Natural killer cell (primary cell): ENCODE measurements around the gene ATP7B. TPM values are rescaled to one million over a fixed set of nuclear protein-coding genes. Genes with fewer than 3 reads are reported as not detected.

ENCODE experiments used
- ATAC-seq, 3 donors: fragments of 150-1000 bp in 2 of 3; fragments of 200-7000 bp in 1 of 3; cut with Tn5 transposase; 1 replicate in 1 of 3; 2 replicates in 2 of 3; pipeline ENCODE4 v1.10.0; 2021; ENCODE audit warnings: mild to moderate bottlenecking in 2 of 3, moderate library complexity in 2 of 3
- DNase-seq, 2 donors: peaks; one replicate each; pipeline versions ENCODE4 v3.0.0 to v3.0.0-alpha.2; 2013 to 2021; ENCODE audit warnings: mixed read lengths in 1 of 2
- H3K27ac ChIP-seq: one replicate; pipeline ENCODE4 v1.5.1; 2013; ENCODE audit warnings: mild to moderate bottlenecking, low read length
- H3K27me3 ChIP-seq: one replicate; pipeline ENCODE4 v1.6.1; 2013; ENCODE audit warnings: low read length; ENCODE audit not compliant: control insufficient read depth, insufficient read depth
- H3K36me3 ChIP-seq: one replicate; pipeline ENCODE4 v1.6.1; 2013; ENCODE audit warnings: low read length; ENCODE audit not compliant: control insufficient read depth, insufficient read depth
- H3K4me1 ChIP-seq: one replicate; pipeline ENCODE4 v1.6.1; 2013; ENCODE audit warnings: low read length; ENCODE audit not compliant: control insufficient read depth, insufficient read depth
- H3K4me3 ChIP-seq: one replicate; pipeline ENCODE4 v1.5.1; 2013; ENCODE audit warnings: low read length
- H3K9me3 ChIP-seq: one replicate; pipeline ENCODE4 v1.6.1; 2013; ENCODE audit warnings: low read length; ENCODE audit not compliant: control insufficient read depth, insufficient read depth
- H3K27ac Mint-ChIP-seq, 2 donors: one replicate each; pipeline ENCODE4 v1.8.0; 2022; ENCODE audit warnings: mild to moderate bottlenecking in 2 of 2, mixed read lengths in 2 of 2, moderate library complexity in 1 of 2
- H3K27me3 Mint-ChIP-seq, 2 donors: one replicate each; pipeline ENCODE4 v1.8.0; 2022; ENCODE audit warnings: low read depth in 2 of 2, mixed read lengths in 2 of 2
- H3K36me3 Mint-ChIP-seq: one replicate; pipeline ENCODE4 v1.8.0; 2022; ENCODE audit warnings: mixed read lengths
- H3K4me1 Mint-ChIP-seq, 2 donors: one replicate each; pipeline ENCODE4 v1.8.0; 2022; ENCODE audit warnings: mixed read lengths in 2 of 2
- H3K4me3 Mint-ChIP-seq: one replicate; pipeline ENCODE4 v1.8.0; 2022; ENCODE audit warnings: mild to moderate bottlenecking, moderate library complexity, mixed read lengths
- H3K9me3 Mint-ChIP-seq, 2 donors: one replicate each; pipeline ENCODE4 v1.8.0; 2022; ENCODE audit warnings: mixed read lengths in 2 of 2
- WGBS: methylation state at CpG from one replicate; pipeline ENCODE4 v1.1.7; 2013; ENCODE audit warnings: missing lambda C conversion rate; ENCODE audit not compliant: insufficient coverage; 5-methylcytosine and 5-hydroxymethylcytosine counted together
- intact Hi-C: fragments of 100-400 bp; cut with micrococcal nuclease; formaldehyde crosslinking; loops from one replicate; pipeline ENCODE4 v1.14.2; 2022
- total RNA-seq, 4 donors: library from RNA; stranded (reverse); fragments of 120-200 nt in 1 of 4; gene quantifications; one replicate each; pipeline versions ENCODE4 v1.2.3 to v1.2.4, GENCODE V29; 2013 to 2022
- TF ChIP-seq, protein P1 (sequence below): fragments of 200-600 bp; IDR thresholded peaks from one replicate; pipeline ENCODE4 v1.8.0; 2022; ENCODE audit warnings: antibody characterized with exemption

Gene ATP7B
- total RNA-seq, 3 donors from 2014 or later (not counting 1 experiment from before 2014, with no cell fraction given) = 0.45 to 0.64 (median 0.58) TPM

DNA sequence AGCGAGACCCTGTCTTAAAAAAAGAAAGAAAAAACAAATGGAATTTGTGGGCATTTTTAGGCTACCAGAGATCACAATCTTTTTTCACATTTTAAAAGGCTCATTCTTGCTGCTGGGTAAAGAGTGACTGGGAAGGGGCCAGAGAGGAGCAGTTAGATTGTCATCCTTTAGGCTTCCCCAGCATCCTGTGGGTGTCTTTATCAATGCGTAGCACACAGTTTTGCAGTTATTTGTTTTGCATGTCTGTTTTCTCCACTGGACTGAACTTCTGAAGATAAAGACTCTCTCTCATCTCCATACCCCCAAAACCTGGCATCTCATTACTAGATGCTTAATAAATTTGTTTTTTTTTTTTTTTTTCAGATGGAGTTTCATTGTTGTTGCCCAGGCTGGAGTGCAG, 11.1 kb upstream of the ATP7B start:
- no peaks in the 10 kb centered on the region for H3K9me3 ChIP-seq
- DNase-seq (no peak), ATAC-seq (no peak)
- H3K4me1 ChIP-seq = no peaks in the 10 kb centered on the region
- Mint-ChIP-seq H3K4me3 (no peak overlapping the region), H3K27me3 (no peaks in the 10 kb centered on the region), H3K9me3 (no peaks in the 10 kb centered on the region), H3K4me1 (peaks cover 45 to 47% of the 10 kb centered on the region in 2 donors), H3K36me3 (peaks cover 19% of the 10 kb centered on the region), H3K27ac (no peak overlapping the region)
- 96% methylated on average over 2 of the region's 2 CpGs for WGBS
- intact Hi-C loops = no loop called here
- peaks cover 45% of the 10 kb centered on the region for H3K36me3 ChIP-seq
- no peaks in the 10 kb centered on the region for H3K27me3 ChIP-seq
- TF ChIP-seq, protein P1, sequence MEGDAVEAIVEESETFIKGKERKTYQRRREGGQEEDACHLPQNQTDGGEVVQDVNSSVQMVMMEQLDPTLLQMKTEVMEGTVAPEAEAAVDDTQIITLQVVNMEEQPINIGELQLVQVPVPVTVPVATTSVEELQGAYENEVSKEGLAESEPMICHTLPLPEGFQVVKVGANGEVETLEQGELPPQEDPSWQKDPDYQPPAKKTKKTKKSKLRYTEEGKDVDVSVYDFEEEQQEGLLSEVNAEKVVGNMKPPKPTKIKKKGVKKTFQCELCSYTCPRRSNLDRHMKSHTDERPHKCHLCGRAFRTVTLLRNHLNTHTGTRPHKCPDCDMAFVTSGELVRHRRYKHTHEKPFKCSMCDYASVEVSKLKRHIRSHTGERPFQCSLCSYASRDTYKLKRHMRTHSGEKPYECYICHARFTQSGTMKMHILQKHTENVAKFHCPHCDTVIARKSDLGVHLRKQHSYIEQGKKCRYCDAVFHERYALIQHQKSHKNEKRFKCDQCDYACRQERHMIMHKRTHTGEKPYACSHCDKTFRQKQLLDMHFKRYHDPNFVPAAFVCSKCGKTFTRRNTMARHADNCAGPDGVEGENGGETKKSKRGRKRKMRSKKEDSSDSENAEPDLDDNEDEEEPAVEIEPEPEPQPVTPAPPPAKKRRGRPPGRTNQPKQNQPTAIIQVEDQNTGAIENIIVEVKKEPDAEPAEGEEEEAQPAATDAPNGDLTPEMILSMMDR = no peak
- H3K4me3 ChIP-seq = no peak overlapping the region
- H3K27ac ChIP-seq = no peak overlapping the region

DNA sequence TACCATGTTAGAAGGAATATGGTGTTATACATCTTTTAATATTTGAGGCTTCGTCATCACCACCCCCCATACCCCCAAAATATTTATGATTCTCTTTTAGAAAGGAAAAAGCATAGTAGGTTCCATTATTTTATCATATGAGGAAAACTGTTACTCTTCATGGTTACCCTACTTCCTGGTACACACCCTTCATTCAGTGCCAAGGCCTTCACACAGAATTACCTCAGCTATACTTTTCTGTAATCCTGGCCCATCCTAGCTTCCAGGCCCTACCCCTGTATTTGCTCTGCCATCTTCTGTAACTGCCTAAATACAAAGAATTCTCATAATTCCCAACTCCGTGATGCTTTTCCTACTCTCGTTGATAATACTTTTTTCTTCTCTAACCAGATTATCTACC, 8.9 kb upstream of the ATP7B start:
- no peak overlapping the region for H3K27ac Mint-ChIP-seq
- no peak overlapping the region for H3K4me3 Mint-ChIP-seq
- H3K4me3 ChIP-seq = no peak overlapping the region
- H3K27ac ChIP-seq = no peak overlapping the region
- no peaks in the 10 kb centered on the region for H3K9me3 ChIP-seq
- H3K4me1 Mint-ChIP-seq = peaks cover 29 to 38% of the 10 kb centered on the region in 2 donors
- ATAC-seq (no peak), DNase-seq (no peak)
- H3K36me3 Mint-ChIP-seq = peaks cover 19% of the 10 kb centered on the region
- no peaks in the 10 kb centered on the region for H3K9me3 Mint-ChIP-seq
- intact Hi-C loops = no loop called here
- TF ChIP-seq, protein P1 = no peak
- H3K27me3 ChIP-seq = no peaks in the 10 kb centered on the region
- no peaks in the 10 kb centered on the region for H3K4me1 ChIP-seq
- H3K36me3 ChIP-seq = peaks cover 33% of the 10 kb centered on the region
- WGBS = 91% methylated on average over 2 of the region's 3 CpGs
- H3K27me3 Mint-ChIP-seq = no peaks in the 10 kb centered on the region

DNA sequence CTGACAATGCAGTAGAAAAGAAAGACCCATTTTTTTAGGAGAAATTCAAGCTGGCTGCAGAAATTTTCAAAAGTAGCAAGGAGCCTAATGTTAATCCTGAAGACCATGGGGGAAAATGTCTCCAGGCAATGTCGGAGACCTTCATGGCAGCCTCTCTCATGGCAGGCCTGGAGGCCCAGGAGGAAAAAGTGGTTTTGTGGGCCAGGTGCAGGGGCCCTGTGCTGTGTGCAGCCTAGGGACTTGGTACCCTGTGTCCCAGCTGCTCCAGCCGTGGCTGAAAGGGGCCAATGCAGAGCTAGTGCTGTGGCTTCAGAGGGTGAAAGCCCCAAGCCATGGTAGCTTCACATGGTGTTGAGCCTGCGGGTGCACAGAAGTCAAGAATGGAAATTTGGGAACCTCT, 5.0 kb upstream of the ATP7B start:
- Mint-ChIP-seq H3K9me3 (no peaks in the 10 kb centered on the region), H3K4me3 (no peak overlapping the region), H3K4me1 (peaks cover 40 to 52% of the 10 kb centered on the region in 2 donors), H3K27me3 (peaks cover under 1% of the 10 kb centered on the region in 2 donors), H3K36me3 (peaks cover 19% of the 10 kb centered on the region), H3K27ac (no peak overlapping the region)
- H3K36me3 ChIP-seq = peaks cover 14% of the 10 kb centered on the region
- H3K27ac ChIP-seq = no peak overlapping the region
- H3K4me1 ChIP-seq = peaks cover 3% of the 10 kb centered on the region
- TF ChIP-seq, protein P1 = no peak
- ATAC-seq = no peak
- peaks cover 1% of the 10 kb centered on the region for H3K27me3 ChIP-seq
- intact Hi-C loops = no loop called here
- no peaks in the 10 kb centered on the region for H3K9me3 ChIP-seq
- no peak overlapping the region for H3K4me3 ChIP-seq
- 93% methylated on average over 3 of the region's 3 CpGs for WGBS
- DNase-seq = no peak

DNA sequence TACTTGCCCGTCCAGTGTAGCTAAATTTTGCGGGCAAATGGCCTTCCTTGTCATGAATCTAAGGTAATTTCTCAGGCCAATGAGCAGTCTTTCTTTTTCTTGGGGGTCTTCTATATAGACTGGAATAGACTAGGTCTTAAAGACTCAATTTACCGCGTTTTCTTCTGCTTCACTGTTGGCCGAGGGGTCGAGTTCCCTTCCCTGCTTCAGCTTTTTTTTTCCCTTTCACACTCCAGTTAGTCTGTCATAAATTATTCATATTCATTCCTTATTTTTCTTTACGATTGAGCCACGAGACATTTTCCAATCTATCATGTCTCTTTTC, 1.2 kb upstream of the ATP7B start:
- Mint-ChIP-seq H3K36me3 (peaks cover 1% of the 10 kb centered on the region), H3K4me1 (peaks cover 26 to 38% of the 10 kb centered on the region in 2 donors), H3K27ac (peak overlapping the region; percentile 93 to 96), H3K4me3 (peak overlapping the region; percentile 99), H3K27me3 (peaks cover 21% of the 10 kb centered on the region in 2 donors), H3K9me3 (no peaks in the 10 kb centered on the region)
- 0% methylated on average over 8 of the region's 8 CpGs for WGBS
- Histone ChIP-seq H3K4me1 (peaks cover 9% of the 10 kb centered on the region), H3K27me3 (peaks cover 8% of the 10 kb centered on the region), H3K27ac (peak overlapping the region; percentile 64), H3K9me3 (no peaks in the 10 kb centered on the region), H3K4me3 (peak overlapping the region; percentile 88), H3K36me3 (no peaks in the 10 kb centered on the region)
- intact Hi-C loops = loop anchor here (1.0 to 5.0 kb wide), 4 partner anchors 182 to 442 kb away; partner anchors contain the start of genes CKAP2 and WDFY2
- DNase-seq = no peak
- TF ChIP-seq, protein P1 = no peak
- ATAC-seq = no peak
